Activated CD8-positive, alpha-beta memory T cell treated with anti-CD3 and anti-CD28 coated beads, Interleukin-2, amount 50 U/mL, for 4 hours (primary cell): ENCODE results near the gene HLA-C.
"Not testable (repeated sequence)": the region's sequence is repeated elsewhere in the genome, so short reads cannot be mapped to it uniquely, and the experiment has no call there.

Source experiments
- DNase-seq: peaks from one replicate; pipeline ENCODE4 v3.0.0-alpha.2; 2020

Gene HLA-C

GRCh38 chr6:31268836-31269235 lies 3.1 kb downstream of the HLA-C start:
- no peak for DNase-seq

GRCh38 chr6:31268369-31268765 lies 3.5 kb downstream of the HLA-C start:
- DNase-seq: no peak

DNA sequence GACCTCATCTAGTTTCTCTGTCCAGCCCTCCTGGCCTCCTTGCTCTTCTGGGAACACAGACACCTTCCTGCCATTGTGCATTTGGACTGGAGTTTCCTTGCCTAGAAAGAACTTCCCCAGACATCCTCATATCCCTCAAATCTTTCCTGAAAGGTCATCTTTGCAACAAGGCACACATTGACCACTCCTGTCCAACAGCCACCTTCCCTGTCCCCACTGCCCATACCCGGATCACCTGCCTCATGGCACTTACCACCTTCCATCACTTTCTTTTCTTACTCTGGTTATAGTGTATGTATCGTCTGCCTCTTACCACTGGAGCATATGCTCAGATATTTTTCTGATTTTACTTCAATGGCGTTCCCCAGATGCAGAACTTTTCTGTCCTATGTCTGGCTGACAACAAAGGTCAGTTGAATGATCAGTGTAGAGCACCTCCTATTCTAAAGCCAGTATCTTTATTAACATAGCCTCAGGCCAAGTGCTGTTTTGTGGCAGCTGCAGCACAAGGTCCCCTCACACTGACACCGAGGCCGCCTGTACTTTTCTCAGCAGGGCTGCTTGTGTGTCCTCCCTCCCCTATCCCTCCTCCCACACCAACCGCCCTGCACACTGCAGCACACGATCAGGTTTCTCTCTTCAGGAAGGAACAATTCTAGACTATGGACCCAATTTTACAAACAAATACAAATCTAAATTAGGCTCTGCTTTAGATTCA lies 4.1 kb downstream of the HLA-C start:
- no peak for DNase-seq

- no peak for DNase-seq
Observed at GRCh38 chr6:31266567-31267360, 5.1 kb downstream of the HLA-C start.

GRCh38 chr6:31265926-31266325 lies 6.0 kb downstream of the HLA-C start:
- no peak for DNase-seq

- not testable (repeated sequence) for DNase-seq
Observed at GRCh38 chr6:31263346-31263933, 8.5 kb downstream of the HLA-C start.

DNA sequence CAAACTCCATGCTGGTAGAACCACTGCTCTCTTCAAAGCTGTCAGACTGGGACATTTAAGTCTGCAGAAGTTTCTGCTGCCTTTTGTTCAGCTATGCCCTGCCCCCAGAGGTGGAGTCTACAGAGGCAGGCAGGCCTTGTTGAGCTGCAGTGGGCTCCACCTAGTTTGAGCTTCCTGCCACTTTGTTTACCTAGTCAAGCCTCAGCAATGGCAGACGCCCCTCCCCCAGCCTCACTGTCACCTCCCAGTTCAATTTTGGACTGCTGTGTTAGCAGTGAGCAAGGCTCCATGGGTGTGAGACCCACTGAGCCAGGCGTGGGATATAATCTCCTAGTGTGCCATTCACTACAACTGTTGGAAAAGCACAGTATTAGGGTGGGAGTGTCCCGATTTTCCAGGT lies 11.9 kb downstream of the HLA-C start:
- DNase-seq: not testable (repeated sequence)

DNA sequence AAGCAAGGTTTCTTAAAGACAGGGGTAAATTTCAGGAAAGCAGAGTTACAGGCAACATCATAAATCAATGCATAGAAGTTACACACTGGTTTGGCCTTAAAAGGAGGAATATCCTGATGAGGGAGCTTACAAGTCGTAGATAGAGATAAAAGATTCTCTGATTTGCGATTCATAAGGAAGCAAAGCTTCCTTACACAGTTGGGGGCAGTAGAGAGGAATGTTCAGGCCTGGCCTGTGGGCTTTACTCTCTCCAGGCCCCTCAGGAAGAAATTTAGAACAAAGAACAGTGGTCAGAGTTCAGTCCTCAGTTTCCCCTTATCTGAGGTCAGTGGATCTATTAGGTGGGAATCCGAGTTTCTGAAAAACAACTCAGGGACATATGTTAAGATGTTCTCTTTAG lies 19.3 kb downstream of the HLA-C start:
- no peak for DNase-seq

DNA sequence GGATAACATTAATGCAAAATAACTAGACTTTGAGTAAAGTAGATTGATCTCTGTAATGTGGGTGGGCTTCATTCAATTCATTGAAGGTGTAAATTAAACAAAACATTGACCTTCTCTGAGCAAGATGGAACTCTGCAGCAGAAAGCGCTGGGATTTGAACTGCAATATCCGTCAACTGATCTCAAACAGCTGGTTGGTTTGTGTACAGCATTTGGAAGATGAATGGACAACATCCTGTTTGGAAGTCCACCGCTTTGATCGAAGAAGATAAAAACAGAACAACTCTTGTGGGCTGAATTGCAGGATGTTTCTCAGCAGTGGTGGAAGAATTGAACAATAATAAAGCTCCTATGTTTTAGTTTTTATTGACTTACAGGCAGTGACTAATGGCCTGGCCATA lies 20.6 kb downstream of the HLA-C start:
- DNase-seq: no peak

GRCh38 chr6:31249184-31249583 lies 22.7 kb downstream of the HLA-C start:
- DNase-seq: no peak

- DNase-seq: no peak
Observed at GRCh38 chr6:31247813-31248212, 24.1 kb downstream of the HLA-C start.

- DNase-seq: no peak
Observed at GRCh38 chr6:31246051-31246521, 25.8 kb downstream of the HLA-C start.

DNA sequence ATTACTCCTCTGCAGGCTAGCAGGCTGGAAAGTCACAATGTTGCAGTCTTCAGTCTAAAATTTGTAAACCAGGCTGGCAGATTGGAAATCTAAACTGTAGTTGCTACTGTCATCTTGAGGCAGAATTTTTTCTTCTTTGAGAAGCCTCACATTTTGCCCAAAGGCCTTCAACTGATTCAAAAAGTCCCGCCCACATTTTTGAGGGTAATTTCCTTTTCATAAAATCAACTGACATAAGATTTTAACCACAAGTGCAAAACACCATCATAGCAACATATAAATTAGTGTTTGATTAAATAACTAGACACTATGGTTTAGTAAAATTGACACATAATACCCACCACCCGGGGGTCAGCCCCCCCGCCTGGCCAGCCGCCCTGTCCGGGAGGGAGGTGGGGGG lies 28.4 kb downstream of the HLA-C start:
- no peak for DNase-seq

DNA sequence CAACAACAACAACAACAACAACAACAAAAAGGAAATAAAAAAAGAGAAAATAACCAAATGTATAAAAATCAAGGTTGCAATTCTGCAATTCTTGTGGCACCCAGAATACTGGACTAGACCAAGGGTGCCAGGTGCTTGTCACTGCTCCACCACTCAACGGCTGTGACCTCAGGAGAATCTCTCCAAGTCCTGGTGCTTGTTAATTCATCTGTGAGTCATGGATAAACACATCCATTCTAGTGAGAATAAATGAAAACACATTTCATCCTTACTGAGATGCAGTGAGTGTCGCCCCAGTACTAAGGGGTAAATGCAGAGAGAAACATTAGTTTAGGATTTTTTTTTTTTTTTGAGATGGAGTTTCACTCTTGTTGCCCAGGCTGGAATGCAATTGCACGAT lies 32.0 kb downstream of the HLA-C start:
- no peak for DNase-seq

GRCh38 chr6:31234101-31234500 lies 37.8 kb downstream of the HLA-C start:
- not testable (repeated sequence) for DNase-seq

- no peak for DNase-seq
Observed at GRCh38 chr6:31228476-31228875, 43.4 kb downstream of the HLA-C start.

DNA sequence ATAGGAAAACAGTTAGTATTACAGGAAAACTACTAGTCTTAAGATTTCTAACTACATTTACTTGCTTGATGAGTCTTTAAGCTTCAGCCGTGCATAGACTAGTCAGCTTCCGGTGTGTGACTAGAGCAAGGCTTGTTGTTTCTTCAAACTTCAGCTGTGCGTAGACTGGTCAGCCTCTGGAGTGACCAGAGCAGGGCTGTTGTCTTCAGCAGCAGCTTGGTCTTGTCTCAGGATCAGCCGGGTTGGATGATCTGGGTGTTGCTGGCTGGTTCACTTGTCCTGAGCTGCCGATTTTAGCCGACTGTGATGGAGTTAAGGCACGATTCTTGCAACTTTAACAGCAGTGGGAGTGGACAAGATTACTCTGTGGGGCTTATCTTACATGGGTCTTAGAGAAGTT lies 44.7 kb downstream of the HLA-C start:
- no peak for DNase-seq

DNA sequence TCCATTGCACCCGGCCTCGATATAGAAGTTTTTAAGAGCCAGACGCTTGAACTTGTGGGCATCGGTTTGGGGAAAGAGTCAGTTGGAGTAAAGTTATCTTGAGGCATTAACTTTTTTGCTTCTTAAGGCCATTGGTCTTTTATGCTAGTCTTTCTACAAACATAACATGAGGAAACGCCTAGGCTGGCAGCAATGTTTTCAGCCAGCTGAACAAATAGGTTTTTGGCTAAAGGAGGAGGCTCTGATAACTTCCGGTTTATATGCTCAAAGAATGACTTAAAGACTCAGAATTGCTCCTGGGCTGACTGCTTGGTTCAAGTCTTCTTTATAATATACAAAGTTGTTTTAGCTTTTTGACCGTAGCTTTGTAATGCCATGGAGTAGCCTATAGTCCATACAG lies 46.2 kb downstream of the HLA-C start:
- DNase-seq: no peak

GRCh38 chr6:31222496-31222895 lies 49.4 kb downstream of the HLA-C start:
- DNase-seq: no peak
